Medulla oblongata (tissue), 1 donor: Measurements from ENCODE around the gene PCED1A.

Experiments
- DNase-seq: peaks from one replicate; pipeline ENCODE4 v3.0.0-alpha.2; 2015; ENCODE audit errors: extremely low spot score

PCED1A gene

GRCh38 chr20:2804852-2805688, 35.4 kb downstream of the PCED1A start:
- no peak for DNase-seq

GRCh38 chr20:2804041-2804828, 36.2 kb downstream of the PCED1A start:
- DNase-seq, result no peak

- no peak for DNase-seq
Measured at GRCh38 chr20:2801286-2801728, 39.1 kb downstream of the PCED1A start.

GRCh38 chr20:2800521-2801285, 39.8 kb downstream of the PCED1A start, which contains the start of gene CPXM1:
CPXM1 (minus strand) TSS chr20:2800627; CDS start chr20:2800572, 55 bp downstream.
- no peak for DNase-seq

GRCh38 chr20:2799688-2800520, 40.6 kb downstream of the PCED1A start:
- DNase-seq, result no peak

GRCh38 chr20:2799271-2799670, 41.2 kb downstream of the PCED1A start:
- DNase-seq, result no peak

GRCh38 chr20:2798814-2799213, 41.6 kb downstream of the PCED1A start:
- no peak for DNase-seq

GRCh38 chr20:2798095-2798805, 42.2 kb downstream of the PCED1A start:
- no peak for DNase-seq

- no peak for DNase-seq
Measured at GRCh38 chr20:2797136-2797983, 43.1 kb downstream of the PCED1A start.

GRCh38 chr20:2796011-2796660, 44.3 kb downstream of the PCED1A start:
- DNase-seq, result no peak

- no peak for DNase-seq
Measured at GRCh38 chr20:2795451-2795850, 45.0 kb downstream of the PCED1A start.

GRCh38 chr20:2794866-2795447, 45.5 kb downstream of the PCED1A start:
- DNase-seq, result no peak

- DNase-seq, result no peak
Measured at GRCh38 chr20:2794202-2794748, 46.2 kb downstream of the PCED1A start.

- no peak for DNase-seq
Measured at GRCh38 chr20:2793471-2793870, 47.0 kb downstream of the PCED1A start.
